Measurements from ENCODE around the gene ARRDC3.
"Not testable (repeated sequence)": the region's sequence is repeated elsewhere in the genome, so short reads cannot be mapped to it uniquely, and the experiment has no call there.

The ARRDC3 gene

GRCh38 chr5:91383027-91383955, at the start of gene ARRDC3:
Gene ARRDC3 (minus strand): TSS chr5:91383317. CDS start chr5:91383092, 225 bp downstream.
- DNase-seq: peak; percentile 98

GRCh38 chr5:91430949-91431348, 47.8 kb upstream of the ARRDC3 start:
- DNase-seq: no peak

GRCh38 chr5:91424638-91425436, 41.7 kb upstream of the ARRDC3 start:
- DNase-seq: no peak

GRCh38 chr5:91423871-91424270, 40.8 kb upstream of the ARRDC3 start:
- no peak for DNase-seq

- no peak for DNase-seq
Observed at GRCh38 chr5:91420879-91421278, 37.8 kb upstream of the ARRDC3 start.

GRCh38 chr5:91419571-91420537, 36.7 kb upstream of the ARRDC3 start:
- peak; percentile 34 for DNase-seq

- DNase-seq: no peak
Observed at GRCh38 chr5:91419136-91419535, 36.0 kb upstream of the ARRDC3 start.

GRCh38 chr5:91418158-91418557, 35.0 kb upstream of the ARRDC3 start:
- no peak for DNase-seq

- DNase-seq: no peak
Observed at GRCh38 chr5:91417219-91417618, 34.1 kb upstream of the ARRDC3 start.

- DNase-seq: no peak
Observed at GRCh38 chr5:91416491-91416890, 33.4 kb upstream of the ARRDC3 start.

- DNase-seq: no peak
Observed at GRCh38 chr5:91409304-91409703, 26.2 kb upstream of the ARRDC3 start.

- no peak for DNase-seq
Observed at GRCh38 chr5:91408710-91409109, 25.6 kb upstream of the ARRDC3 start.

- no peak for DNase-seq
Observed at GRCh38 chr5:91407204-91407603, 24.1 kb upstream of the ARRDC3 start.

- DNase-seq: no peak
Observed at GRCh38 chr5:91403438-91403837, 20.3 kb upstream of the ARRDC3 start.

- no peak for DNase-seq
Observed at GRCh38 chr5:91401175-91401574, 18.1 kb upstream of the ARRDC3 start.

GRCh38 chr5:91397791-91398190, 14.7 kb upstream of the ARRDC3 start:
- DNase-seq: no peak

- DNase-seq: no peak
Observed at GRCh38 chr5:91390268-91390667, 7.2 kb upstream of the ARRDC3 start.

GRCh38 chr5:91389555-91389954, 6.4 kb upstream of the ARRDC3 start:
- not testable (repeated sequence) for DNase-seq

- no peak for DNase-seq
Observed at GRCh38 chr5:91388362-91388761, 5.2 kb upstream of the ARRDC3 start.

GRCh38 chr5:91386120-91386519, 3.0 kb upstream of the ARRDC3 start:
- DNase-seq: no peak

- DNase-seq: not testable (repeated sequence)
Observed at GRCh38 chr5:91385596-91385995, 2.5 kb upstream of the ARRDC3 start.

- peak; percentile 65 for DNase-seq
Observed at GRCh38 chr5:91384671-91385430, 1.7 kb upstream of the ARRDC3 start.

All from retina (tissue), 1 donor.